ENCODE data around the gene ARMC7.

Gene ARMC7

GRCh38 chr17:75099881-75100595 is 9.7 kb upstream of the ARMC7 start:
- no peak for DNase-seq (ENCODE audit: low read depth)
- TF ChIP-seq, protein P1, sequence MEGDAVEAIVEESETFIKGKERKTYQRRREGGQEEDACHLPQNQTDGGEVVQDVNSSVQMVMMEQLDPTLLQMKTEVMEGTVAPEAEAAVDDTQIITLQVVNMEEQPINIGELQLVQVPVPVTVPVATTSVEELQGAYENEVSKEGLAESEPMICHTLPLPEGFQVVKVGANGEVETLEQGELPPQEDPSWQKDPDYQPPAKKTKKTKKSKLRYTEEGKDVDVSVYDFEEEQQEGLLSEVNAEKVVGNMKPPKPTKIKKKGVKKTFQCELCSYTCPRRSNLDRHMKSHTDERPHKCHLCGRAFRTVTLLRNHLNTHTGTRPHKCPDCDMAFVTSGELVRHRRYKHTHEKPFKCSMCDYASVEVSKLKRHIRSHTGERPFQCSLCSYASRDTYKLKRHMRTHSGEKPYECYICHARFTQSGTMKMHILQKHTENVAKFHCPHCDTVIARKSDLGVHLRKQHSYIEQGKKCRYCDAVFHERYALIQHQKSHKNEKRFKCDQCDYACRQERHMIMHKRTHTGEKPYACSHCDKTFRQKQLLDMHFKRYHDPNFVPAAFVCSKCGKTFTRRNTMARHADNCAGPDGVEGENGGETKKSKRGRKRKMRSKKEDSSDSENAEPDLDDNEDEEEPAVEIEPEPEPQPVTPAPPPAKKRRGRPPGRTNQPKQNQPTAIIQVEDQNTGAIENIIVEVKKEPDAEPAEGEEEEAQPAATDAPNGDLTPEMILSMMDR (conservative IDR thresholded peaks at IDR 0.05; ENCODE audit: control insufficient read depth, insufficient read depth, low read depth, low read length), result no peak
- no peak overlapping the region for H3K4me3 ChIP-seq (ENCODE audit: control insufficient read depth, low read depth, low read length)

GRCh38 chr17:75102385-75102821 is 7.4 kb upstream of the ARMC7 start:
- TF ChIP-seq, protein P1 (conservative IDR thresholded peaks at IDR 0.05; ENCODE audit: control insufficient read depth, insufficient read depth, low read depth, low read length), result no peak
- DNase-seq (ENCODE audit: low read depth), result no peak
- no peak overlapping the region for H3K4me3 ChIP-seq (ENCODE audit: control insufficient read depth, low read depth, low read length)

DNA sequence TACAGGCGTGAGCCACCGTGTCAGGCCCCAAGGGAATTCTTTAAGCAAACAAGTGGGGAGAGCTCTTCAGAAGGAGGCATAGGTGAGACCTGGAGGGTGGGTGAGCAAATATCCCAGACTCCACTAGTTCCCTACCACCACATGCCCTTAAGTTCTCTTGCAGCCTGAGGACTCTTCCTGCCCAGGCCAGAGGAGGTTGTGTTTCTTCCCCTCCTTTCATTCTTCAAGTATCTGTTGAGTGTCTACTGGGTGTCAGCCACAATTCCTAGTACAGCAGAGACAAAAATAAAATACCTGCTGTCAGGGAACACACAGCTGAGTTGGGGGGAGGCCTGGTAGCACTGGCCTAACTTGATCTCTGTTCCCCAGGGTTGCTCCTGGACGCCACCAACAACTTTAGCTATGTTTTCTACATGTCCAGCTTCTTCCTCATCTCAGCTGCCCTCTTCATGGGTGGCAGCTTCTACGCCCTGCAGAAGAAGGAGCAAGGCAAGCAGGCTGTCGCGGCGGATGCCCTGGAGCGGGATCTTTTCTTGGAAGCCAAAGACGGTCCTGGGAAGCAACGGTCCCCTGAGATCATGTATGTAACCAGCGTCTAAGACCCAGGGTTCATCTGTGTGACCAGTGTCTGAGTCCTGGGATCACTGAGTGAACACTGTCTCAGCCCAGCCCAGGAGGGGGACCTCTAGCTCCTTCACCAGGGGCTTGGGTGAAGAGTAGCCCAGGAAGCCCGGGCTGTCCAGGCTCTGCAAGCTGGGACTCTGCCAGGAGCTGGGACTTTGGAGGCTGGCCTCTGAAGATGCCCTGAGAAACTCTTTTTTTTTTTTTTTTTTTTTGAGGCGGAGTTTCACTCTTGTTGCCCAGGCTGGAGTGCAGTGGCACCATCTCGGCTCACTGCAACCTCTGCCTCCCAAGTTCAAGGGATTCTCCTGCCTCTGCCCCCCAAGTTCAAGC is 5.9 kb upstream of the ARMC7 start:
- no peak for DNase-seq (ENCODE audit: low read depth)
- H3K4me3 ChIP-seq (ENCODE audit: control insufficient read depth, low read depth, low read length), result no peak overlapping the region
- TF ChIP-seq, protein P1 (conservative IDR thresholded peaks at IDR 0.05; ENCODE audit: control insufficient read depth, insufficient read depth, low read depth, low read length), result no peak

- TF ChIP-seq, protein P1 (conservative IDR thresholded peaks at IDR 0.05; ENCODE audit: control insufficient read depth, insufficient read depth, low read depth, low read length), result peak; percentile 72
- DNase-seq (ENCODE audit: low read depth), result peak; percentile 34
- no peak overlapping the region for H3K4me3 ChIP-seq (ENCODE audit: control insufficient read depth, low read depth, low read length)
These were observed 4.4 kb upstream of the ARMC7 start for GRCh38 chr17:75105126-75106080.

DNA sequence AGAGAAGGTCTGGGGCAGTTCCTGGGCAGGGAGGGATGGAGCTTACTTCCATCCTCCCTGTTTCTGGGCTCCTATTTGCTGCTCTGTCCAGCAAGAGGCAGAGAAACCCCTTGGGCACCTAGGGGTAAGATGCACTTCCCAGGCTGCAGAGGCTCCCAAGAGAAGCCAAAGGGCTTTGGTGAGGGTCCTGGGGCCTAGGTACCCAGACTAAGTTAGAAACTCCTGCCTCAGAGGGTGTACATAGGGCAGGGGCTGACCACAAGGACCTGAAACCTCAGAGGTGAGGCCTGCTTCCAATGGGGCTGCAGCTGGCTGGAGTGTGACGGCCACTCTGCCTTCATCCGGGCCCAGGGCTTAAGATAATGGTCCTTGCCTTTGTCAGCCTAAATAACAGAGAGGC is 1.6 kb upstream of the ARMC7 start:
- TF ChIP-seq, protein P1 (conservative IDR thresholded peaks at IDR 0.05; ENCODE audit: control insufficient read depth, insufficient read depth, low read depth, low read length), result no peak
- H3K4me3 ChIP-seq (ENCODE audit: control insufficient read depth, low read depth, low read length), result no peak overlapping the region

DNA sequence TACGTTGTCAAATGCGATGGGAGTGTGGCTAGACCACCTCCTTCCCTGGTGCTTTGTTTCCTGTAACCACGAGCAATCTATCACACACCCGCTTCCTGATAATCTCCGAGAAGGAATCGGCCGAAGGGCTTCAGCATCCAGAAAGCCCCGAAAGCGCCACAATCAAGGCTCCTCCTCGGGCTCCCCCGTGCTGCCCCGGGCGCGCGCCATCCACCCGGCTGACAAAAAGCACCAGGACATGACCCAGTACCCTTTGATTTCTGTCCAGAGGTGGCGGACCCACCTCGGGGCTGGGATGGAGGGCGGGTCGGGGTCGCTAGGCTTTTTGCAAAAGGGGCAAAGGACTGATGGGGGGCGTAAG is 743 bp upstream of the ARMC7 start:
- TF ChIP-seq, protein P1 (conservative IDR thresholded peaks at IDR 0.05; ENCODE audit: control insufficient read depth, insufficient read depth, low read depth, low read length), result no peak
- peak overlapping the region; percentile 82 for H3K4me3 ChIP-seq (ENCODE audit: control insufficient read depth, low read depth, low read length)
- DNase-seq (ENCODE audit: low read depth), result no peak

More for the DNA sequence above, 1.6 kb upstream of the ARMC7 start:
- no peak for DNase-seq (ENCODE audit: low read depth)

All from fibroblast of mammary gland (primary cell).